HG03066 (cell line): ENCODE results near the gene DPP7.
A peak's percentile ranks its signal among the peaks of the same experiment; 100 is the strongest.

ENCODE experiments used
- ATAC-seq: cut with Tn5 transposase; IDR thresholded peaks from one replicate; pipeline ENCODE4 v1.9.1; 2021; ENCODE audit warnings: low read depth; ENCODE audit not compliant: unreplicated experiment

Gene DPP7

DNA sequence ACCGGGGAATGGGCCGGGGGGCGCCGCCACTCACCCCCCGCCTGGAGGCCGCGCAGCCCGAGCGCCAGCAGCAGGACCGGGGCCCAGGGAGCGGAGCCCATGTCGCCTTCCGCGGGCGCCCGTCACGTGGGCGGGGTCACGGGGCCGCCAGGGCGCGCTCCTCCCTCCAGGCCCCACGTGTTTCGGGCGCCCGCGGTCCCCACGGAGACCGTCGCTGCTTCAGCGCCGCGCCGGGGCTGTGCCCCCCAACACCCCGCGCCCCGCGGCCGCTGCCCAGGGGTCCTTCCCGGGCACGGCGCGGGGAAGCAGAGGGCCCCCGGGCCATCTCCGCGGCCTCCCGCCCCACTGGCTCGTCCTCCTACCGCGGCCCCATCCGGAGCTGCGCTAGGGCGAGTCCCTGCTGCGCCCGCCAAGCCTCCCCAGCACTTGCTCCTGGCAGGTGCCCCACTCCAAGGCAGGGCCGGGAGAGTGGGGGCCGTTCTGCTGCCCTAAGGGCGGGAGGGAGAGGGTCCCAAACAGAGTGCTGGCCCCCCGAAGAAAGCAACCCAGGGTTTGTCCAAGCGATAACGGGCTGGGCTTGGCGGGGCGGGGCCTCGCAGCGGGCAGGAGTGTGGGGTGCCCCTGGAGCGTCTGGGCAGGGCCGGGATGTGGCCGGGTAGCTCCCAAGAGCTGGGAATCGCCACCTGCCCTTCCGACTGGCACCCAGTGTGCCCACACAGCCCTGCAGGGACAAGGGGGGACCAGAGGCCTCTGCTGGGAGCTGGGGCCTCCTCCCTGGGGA lies at the start of gene DPP7:
TSS of gene DPP7 (minus strand) at position 121 of the 781 bp plus-strand sequence. CDS start at position 101, 20 bp downstream.
- ATAC-seq, result no peak

DNA sequence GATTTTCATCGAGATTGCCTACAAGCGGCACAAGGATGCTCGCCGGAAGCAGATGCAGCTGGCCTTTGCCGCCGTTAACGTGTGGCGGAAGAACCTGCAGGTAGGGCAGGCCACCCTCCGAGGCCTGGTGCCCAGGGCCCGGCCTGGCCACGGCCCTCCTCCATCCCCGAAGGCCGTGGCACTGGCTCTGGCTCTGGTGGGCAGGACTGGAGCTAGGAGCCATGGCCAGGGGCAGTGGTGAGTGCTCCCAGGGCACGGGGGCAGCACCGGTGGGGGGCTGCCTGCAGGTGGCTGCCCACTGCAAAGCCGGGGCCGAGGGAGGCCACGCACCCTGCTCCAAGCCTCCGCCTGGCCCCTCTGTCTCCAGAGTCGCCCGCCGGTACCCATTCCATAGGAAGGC lies 49.3 kb upstream of the DPP7 start:
- no peak for ATAC-seq

DNA sequence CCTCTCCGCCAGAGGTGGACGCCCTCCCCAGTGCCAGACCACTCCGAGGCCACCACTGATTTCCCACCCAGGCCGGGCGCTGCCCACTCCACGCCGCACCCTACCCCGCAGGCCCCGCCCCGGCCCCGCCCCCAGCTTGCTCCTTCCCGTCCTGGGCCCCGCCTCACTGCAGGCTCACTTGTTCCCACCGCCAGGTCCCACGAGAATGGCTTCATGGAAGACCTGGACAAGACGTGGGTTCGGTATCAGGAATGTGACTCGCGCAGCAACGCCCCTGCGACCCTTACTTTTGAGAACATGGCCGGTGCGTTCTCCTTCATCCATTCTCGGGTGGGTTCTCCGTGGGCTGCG lies 48.8 kb upstream of the DPP7 start:
- ATAC-seq, result no peak

DNA sequence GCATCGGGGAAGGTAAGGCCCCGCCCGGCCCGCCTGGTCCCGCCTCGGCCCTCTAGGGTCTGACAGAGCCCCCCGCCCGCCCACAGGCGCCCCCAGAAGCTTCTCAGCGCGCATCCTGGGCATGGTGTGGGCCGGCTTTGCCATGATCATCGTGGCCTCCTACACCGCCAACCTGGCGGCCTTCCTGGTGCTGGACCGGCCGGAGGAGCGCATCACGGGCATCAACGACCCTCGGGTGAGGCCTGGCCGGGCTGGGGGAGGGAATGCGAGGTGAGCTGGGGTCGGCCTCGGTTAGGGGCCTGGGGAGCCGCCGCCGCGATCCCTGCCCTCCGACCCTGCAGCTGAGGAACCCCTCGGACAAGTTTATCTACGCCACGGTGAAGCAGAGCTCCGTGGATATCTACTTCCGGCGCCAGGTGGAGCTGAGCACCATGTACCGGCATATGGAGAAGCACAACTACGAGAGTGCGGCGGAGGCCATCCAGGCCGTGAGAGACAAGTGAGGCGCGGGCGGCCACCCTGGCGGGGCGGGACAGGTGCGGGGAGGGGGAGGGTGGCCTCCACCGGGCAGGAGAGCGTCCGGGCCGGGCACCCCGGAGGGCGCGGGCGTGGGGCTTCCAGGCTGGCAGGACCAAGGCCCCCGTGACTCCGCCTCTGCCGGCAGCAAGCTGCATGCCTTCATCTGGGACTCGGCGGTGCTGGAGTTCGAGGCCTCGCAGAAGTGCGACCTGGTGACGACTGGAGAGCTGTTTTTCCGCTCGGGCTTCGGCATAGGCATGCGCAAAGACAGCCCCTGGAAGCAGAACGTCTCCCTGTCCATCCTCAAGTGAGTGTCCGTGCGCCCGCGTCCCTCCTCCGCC lies 48.2 kb upstream of the DPP7 start:
- ATAC-seq, result no peak

DNA sequence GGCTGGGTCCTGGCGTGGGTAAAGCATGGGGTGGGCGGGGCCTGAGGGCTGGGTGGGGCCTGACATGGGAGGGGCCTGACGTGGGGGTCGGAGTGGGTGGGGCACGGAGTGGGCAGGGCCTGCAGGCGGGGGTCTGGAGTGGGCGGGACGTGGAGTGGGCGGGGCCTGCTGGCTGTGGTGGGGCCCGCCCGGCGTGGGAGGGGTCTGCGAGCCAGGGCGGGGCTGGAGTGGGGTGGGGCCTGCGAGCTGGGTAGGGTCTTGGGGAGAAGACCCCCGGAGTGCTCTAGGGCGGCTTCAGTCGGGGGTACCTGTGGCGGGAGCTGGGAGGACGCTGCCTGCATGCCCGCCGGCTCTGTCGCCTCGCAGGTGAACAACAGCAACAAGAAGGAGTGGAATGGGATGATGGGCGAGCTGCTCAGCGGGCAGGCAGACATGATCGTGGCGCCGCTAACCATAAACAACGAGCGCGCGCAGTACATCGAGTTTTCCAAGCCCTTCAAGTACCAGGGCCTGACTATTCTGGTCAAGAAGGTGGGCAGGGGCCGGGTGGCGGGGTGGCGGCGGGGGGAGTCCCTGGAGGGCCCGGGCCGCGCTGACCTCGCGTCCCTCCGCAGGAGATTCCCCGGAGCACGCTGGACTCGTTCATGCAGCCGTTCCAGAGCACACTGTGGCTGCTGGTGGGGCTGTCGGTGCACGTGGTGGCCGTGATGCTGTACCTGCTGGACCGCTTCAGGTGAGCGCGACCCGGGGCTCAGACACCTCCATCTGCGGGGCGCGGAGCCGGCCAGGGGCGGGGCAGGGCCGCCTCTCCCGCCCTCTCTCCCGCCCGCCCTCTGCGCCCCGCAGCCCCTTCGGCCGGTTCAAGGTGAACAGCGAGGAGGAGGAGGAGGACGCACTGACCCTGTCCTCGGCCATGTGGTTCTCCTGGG lies 47.3 kb upstream of the DPP7 start:
- ATAC-seq, result no peak

DNA sequence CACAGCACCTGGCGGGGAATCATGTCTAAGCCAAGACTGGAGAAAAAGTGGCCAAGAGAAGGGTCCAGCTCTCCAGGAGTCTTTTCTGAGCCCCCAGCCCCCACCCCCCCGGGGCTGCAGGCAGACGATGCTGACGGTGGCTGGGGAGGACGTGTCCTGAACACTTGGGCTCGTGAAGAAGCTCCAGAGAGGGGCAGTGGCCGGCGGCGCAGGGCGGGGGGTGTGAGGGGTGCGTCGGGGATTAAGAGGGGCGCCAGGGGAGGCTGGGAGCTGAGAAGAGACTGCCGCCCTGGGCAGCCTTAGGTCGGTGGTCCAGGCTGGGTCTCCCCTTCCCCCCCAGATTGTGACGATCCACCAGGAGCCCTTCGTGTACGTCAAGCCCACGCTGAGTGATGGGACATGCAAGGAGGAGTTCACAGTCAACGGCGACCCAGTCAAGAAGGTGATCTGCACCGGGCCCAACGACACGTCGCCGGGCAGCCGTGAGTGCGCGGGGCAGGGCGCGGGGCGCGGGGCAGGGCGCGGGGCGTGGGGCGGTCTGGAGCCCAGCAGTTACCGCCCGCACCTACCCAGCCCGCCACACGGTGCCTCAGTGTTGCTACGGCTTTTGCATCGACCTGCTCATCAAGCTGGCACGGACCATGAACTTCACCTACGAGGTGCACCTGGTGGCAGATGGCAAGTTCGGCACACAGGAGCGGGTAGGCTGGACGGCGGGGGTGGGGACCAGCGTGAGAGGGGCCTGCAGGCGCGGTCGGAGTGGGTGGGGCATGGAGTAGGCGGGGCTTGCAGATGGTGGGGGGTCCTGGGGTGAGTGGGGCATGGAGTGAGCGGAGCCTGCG lies 46.4 kb upstream of the DPP7 start:
- ATAC-seq, result no peak

DNA sequence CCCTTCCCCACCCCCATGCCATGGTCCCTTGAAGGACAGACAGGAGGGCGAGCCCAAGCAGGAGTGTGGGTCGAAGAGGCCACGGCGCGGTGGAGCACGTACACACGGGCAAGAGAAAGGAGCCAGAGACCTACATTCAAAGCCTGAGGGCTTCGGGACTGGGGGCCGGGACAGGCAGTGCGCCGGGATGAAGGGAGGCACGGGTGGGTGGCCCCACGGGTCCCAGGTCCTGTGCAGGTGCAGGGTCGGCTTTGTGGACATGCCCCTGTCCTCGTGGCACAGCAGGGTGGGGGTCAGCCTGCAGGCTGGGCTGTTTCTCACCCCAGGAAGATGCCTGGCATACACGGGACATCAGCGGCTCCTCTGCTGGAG lies 45.5 kb upstream of the DPP7 start:
- ATAC-seq, result no peak

DNA sequence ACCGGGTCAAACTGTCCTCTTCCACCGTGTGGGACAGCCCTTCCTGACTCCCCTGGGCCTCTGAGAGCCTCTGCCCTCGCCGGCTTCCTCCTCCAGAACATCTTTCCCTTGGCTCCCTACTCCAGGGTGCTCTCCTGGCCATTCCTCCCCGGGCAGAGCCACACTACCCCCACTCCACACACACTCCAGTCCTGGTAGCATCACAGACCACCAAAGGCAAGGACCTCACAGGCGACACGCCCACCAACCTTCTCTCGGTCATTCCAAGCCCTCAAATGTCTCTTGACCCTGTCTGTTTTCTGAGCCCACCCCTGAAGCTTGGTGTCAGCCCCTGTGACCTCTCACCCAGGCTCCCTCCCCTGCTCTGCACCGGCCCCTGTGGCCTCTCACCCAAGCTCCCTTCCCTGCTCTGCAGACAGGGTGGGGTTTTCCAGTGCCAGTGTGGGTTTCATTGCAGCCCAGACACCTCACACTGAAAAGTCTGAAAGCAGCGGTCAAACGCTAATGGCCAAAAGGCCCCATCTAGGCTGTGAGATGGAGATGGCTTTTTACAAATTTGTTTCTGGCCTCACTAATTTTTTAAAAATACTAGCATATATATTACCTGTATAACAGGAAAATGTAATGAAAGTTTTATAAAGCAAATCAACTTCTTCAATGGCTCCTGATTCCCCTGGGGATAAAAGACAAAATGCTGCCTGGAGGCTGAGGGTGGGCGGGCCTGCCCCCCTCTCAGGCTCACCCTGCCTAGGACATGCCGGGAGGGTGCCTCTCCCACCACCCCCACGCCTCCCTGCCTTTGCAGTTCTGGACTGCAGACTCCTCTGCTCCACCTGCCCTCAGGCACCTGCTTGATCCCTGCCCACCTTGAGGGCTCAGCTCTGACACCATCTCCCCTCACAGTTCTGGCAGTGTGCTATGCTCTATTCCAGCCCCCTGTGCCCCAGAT lies 44.8 kb upstream of the DPP7 start:
- no peak for ATAC-seq

DNA sequence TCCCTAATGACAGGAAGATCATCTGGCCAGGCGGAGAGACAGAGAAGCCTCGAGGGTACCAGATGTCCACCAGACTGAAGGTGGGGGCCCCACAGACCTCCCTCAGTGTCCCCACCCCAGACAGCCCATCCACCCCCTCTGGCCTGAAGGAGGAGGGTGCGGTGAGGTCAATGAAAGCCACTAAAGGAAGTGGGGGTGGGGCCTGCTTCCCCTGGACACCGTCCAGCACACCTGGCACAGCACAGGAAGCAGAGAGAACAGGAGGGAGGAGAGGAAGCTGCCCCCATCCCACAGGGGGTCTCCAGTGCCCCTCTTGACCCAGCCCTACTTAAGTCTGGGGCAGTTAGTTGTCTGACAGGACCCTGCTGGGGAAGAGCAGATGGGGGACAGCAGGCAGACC lies 44.1 kb upstream of the DPP7 start:
- no peak for ATAC-seq

DNA sequence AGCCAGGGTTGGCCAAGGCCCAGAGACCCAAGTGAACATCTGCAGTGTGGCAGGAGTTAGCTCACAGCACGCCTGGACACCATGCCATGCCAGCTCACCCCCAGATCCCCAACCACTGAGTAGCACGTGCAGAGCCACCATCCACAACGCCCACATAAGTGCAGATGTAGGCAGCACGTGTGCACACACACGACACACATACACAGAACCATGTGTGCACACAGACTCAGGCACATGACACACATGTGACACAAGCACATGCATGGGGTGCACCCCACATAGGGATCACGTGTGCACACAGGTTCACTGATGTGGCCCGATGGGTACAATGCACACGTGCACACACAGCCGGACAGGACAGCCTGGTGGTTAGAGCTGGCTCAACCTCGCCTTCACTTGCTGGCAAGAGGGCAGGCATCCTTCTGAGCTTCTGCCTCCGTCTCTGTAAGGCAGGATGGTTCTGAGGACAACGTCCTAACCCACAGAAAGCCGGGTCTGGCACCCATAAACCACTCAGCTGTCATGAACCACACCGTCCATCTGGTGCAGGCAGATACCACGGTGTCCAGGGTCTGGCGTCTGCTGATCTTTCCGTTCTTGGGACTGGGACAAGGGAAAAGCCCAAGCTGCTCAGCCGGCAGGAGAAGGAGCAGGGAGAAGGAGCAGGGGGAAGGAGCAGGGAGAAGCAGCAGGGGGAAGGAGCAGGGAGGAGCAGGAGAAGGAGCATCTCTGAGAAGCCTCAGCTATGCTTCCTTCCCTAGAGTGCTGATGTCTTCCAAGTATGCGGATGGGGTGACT lies 43.3 kb upstream of the DPP7 start:
- no peak for ATAC-seq

DNA sequence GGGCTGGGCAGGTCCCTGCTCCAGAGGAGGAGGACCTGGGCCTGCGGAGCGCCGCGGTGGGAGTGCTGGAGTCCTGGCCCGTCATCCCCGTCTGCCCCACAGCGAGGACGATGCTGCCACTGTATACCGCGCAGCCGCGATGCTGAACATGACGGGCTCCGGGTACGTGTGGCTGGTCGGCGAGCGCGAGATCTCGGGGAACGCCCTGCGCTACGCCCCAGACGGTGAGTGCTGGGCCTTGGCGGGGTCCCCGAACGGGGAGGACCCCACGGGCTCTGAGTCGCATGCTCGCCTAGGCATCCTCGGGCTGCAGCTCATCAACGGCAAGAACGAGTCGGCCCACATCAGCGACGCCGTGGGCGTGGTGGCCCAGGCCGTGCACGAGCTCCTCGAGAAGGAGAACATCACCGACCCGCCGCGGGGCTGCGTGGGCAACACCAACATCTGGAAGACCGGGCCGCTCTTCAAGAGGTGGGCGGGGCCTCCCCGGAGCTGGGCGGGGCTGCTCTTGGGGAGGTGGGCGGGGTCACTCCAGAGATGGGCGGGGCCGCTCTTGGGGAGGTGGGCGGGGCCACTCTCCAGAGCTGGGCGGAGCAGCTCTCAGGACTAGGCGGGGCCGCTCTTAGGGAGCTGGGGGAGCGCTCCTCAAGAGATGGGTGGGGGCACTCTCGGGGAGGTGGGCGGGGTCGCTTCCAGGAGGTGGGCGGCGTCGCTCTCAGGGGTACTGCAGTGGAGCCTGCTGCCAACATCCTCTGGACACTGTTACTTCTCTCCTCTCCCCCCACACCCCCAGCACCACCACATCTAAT lies 42.2 kb upstream of the DPP7 start:
- no peak for ATAC-seq

DNA sequence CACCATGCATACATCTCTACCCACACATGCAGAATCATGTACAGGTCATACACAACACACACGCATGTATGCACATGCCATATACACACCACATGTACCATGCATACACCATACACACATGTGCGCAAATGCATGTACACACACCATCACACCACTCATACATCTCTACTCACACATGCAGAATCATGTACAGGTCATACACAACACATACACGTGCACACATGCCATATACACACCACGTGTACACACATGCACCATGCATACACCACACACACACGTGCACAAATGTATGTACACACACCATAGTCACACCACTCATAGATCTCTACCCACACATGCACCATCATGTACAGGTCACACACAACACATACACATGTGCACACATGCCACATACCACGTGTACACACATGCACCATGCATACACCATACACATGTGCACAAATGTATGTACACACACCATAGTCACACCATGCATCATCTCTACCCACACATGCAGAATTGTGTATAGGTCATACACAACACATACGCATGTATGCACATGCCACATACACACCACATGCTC lies 38.4 kb upstream of the DPP7 start:
- no peak for ATAC-seq

DNA sequence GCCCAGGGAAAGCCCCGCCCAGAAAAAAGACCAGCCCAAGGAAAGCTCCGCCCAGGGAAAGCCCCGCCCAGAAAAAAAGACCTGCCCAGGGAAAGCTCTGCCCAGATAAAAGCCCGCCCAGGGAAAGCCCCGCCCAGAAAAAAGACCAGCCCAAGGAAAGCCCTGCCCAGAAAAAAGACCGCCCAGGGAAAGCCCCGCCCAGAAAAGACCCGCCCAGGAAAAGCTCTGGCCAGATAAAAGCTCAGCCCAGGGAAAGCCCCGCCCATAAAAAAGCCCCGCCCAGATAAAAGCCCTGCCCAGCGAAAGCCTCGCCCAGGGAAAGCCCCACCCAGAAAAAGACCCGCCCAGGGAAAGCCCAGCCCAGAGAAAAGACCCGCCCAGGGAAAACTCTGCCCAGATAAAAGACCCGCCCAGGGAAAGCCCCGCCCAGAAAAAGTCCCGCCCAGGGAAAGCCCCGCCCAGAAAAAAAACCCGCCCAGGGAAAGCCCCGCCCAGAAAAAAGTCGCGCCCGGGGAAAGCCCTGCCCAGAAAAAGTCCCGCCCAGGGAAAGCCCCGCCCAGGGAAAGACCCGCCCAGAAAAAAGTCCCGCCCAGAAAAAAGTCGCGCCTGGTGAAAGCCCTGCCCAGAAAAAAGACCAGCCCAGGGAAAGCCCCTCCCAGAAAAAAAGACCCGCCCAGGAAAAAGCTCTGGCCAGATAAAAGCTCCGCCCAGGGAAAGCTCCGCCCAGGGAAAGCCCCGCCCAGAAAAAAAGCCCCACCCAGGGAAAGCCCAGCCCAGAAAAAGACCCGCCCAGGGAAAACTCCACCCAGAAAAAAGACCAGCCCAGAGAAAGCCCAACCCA lies 36.3 kb upstream of the DPP7 start:
- peak; percentile 49 for ATAC-seq

DNA sequence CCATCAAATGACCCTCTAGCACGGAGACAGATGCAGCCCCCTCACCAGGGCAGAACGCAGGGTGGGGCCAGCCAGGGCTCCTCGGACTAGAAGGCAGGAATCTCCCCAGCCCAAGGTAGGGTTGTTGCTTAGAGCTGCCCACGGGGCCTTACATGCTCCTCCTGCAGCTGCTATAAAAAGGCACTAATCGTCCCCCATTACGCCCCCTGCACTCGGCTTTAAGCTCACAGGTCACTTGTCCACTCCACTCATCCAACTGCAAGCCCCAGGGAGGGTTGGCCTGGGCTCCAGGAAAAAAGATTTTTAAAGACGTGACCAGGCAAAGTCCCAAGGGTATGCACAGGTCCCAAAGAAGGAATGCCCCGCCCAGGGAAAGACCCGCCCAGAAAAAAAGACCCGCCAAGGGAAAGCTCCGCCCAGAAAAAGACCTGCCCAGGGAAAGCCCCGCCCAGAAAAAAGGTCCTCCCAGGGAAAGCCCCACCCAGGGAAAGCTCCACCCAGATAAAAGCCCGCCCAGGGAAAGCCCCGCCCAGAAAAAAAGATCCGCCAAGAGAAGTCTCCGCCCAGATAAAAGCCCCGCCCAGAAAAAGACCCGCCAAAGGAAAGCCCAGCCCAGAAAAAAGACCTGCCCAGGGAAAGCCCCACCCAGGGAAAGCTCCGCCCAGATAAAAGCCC lies 35.5 kb upstream of the DPP7 start:
- ATAC-seq, result peak; percentile 11

DNA sequence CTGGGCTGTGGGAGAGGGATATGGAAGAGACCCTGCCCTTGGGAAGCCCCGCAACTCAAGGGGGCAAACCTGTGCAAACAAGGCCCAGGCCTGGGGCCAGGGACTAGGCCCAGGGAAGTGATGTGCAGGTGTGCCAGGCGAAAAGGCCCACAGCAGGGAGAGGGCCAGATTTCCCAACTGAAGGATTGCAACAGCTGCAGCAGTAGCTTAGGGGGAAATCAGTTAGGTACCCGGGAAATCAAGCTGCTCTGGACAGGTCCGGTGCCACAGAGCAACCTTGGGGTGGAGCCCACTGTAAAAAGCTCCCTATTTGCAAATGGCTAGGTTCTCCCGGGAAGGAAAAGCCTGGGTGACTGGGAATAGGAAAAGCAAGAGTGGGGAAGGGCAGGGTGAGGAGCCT lies 34.8 kb upstream of the DPP7 start:
- ATAC-seq, result no peak

DNA sequence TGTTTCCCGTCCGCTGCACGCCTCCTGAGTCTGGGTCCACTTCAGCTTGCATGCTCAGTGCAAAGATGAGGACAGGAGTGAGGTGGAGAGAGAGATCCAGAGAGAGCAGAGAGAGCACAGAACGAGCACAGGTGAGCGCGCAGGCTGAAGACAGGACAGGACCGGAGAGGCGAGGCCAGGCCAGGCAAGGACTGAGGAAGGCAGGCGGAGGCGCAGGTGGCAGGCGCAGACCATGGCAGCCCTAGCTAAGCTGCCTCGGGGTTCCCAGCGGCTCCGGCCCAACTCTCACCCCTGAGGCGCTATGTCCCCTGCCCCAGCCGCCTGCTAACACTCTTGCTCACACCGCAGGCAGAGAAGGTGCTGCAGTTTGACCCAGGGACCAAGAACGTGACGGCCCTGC lies 34.1 kb upstream of the DPP7 start:
- no peak for ATAC-seq
